GM21528 (cell line): ENCODE data around the gene GPX4.

ENCODE experiments used
- ATAC-seq: cut with Tn5 transposase; IDR thresholded peaks from one replicate; pipeline ENCODE4 v1.9.1; 2021; ENCODE audit warnings: mild to moderate bottlenecking, moderate library complexity; ENCODE audit not compliant: unreplicated experiment, low FRiP score

Gene GPX4

DNA sequence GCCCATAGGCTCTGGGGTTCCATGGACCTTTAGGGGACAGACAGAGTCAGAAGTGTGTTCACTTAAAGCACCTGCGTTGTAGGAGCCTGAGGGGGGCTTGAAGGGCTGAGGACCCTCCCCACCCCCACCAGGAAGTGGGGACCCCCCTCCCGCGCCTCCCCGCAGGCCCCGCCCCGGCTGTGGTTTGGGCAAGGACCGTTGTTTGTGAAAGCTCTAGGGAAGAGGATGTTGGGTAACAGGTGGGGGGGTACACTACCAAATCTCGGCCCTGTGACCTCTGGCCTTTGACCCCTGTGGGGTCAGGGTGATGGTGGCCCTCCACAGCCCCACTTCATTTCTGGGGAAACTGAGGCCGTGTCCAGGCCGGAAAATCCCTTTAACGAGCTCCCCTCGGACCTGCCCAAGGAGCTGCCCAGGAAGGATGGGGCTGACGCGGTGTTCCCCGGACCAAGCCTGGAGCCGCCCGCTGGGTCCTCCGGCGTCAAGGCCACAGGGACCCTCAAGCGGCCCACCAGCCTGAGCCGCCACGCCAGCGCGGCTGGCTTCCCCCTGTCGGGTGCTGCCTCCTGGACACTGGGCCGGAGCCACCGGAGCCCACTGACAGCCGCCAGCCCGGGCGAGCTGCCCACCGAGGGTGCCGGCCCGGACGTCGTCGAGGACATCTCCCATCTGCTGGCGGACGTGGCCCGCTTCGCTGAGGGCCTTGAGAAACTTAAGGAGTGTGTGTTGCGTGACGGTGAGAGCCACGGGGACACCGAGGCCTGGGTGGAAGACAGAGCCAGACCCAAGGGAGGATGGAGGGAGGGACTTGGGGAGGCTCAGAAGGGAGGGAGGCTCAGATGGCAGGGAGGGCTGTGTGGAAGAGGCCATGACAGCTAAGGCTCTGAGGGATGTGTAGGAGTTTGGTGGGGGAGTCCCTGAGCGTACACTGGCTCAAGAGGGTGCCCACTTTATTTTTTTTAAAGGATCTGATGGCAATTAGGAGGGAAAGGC, 35.5 kb upstream of the GPX4 start:
- no peak for ATAC-seq

DNA sequence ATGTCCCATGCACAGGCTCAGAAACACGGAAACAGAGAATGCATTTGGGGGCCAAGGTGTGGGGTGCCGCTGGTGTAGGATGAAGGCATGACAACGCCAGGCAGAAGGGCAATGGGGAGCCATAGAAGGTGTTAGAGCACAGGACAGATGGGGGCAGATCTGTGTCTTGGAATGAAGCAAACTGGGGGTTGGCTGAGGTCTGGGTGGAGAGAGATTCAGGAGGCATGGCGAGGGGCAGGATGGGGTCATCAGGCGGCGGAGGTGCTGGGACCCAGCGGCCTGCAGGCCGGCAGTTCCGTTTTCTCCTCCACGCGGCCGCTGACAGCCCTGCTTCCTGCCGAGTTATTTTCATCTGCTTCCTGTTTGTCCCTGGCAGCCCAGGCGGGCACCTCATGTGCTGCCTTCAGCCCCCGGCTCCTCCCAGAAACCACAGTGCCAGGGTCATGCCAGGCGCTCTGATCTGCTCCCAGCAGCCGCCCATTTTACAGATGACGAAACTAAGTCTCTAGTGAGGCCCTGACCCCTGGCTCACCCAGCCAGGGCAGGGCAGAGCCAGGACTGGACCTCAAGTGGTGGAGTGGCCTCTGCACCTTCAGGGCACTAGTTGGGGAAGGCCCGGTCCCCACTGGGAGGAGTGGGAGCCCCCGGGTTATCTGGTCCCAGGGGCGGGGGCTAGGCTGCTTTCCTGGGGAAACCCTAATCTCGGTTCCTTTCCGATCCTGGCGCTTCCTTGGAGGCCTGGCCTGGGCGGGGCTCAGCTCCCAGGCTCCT, 34.6 kb upstream of the GPX4 start:
- no peak for ATAC-seq

DNA sequence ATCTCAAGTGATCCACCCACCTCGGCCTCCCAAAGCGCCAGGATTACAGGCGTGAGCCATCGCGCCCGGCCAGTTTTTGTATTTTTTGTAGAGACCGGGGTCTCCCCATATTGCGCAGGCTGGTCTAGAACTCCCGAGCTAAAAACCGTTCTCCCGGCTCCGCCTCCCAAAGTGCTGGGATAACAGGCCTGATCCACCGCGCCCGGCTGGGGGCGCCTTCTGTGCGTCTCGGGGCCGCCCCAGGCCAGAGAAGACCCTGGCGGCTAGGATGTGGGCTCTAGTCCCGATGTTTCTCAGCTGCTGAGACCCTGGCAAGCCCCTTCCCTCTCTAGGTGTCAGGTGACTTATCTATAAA, 33.2 kb upstream of the GPX4 start:
- ATAC-seq = no peak

DNA sequence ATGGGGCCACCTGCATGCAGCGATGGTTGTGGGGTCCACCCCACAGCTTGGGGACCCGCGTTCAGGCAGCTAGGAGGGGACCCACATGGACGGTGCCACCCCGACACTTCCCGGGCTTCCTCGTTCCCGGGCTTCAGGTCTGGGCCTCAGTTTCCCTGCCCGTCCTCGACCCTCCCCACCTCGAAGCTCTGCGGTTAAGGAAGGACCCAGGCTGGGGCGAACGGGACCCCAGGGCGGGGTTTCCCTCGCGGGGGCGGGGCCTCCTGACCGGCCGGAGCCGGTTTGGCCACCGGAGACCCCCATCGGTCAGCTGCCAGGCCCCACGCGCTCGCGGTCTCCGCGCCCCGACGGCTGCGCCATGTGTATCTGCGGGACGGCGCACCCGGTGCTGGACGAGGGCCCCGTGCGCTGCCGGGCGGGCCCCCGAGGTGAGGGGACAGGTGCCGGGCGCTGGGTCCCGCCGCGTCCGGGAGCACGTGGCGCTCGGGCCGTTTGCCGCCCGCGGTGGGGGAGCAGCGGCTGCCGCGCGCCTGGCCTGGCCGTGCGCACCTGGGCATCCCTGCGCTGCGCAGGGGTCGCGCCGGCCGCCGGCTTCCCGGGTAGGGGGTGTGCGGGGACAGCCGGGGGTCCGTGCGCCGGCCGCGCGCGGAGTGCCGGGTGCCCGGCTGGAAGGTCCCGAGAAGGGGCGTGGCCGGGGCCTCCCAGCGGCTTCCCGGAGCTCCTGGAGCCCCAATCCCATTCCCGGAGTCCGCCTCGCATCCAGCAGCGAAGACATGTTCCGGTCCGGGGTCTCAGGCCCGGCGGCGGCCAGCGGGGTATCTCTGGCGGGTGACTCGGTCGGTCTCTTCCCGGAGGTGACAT, 32.6 kb upstream of the GPX4 start:
- no peak for ATAC-seq

DNA sequence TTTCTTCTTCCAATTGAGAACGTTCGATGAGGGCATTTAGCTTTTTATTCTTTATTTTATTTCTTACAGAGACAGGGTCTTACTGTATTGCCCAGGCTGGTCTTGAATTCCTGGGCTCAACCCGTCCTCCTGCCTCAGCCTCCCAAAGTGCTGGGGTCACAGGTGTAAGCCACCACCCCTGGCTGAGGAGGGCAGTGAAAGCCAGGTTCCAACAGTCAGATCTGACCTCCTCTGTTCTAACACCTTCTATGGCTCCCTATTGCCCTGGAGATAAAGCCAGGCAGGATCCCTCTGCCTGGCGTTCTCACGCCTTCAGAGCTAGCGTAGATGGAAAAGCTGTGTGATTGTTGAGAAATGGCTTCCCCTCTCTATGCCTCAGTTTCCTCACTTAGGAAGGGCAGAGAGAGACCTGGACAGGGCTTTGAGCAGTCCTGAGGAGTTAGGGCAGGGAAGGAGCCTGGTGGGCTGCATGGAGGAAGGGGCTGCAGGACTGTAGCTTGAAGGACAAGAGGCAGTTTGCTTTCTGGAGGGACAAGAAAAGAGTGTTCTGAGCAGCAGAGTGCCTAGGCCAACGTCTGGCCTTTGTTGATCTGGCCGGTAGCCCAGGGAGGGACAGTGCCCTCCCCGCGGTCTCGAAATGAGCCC, 31.3 kb upstream of the GPX4 start:
- no peak for ATAC-seq

DNA sequence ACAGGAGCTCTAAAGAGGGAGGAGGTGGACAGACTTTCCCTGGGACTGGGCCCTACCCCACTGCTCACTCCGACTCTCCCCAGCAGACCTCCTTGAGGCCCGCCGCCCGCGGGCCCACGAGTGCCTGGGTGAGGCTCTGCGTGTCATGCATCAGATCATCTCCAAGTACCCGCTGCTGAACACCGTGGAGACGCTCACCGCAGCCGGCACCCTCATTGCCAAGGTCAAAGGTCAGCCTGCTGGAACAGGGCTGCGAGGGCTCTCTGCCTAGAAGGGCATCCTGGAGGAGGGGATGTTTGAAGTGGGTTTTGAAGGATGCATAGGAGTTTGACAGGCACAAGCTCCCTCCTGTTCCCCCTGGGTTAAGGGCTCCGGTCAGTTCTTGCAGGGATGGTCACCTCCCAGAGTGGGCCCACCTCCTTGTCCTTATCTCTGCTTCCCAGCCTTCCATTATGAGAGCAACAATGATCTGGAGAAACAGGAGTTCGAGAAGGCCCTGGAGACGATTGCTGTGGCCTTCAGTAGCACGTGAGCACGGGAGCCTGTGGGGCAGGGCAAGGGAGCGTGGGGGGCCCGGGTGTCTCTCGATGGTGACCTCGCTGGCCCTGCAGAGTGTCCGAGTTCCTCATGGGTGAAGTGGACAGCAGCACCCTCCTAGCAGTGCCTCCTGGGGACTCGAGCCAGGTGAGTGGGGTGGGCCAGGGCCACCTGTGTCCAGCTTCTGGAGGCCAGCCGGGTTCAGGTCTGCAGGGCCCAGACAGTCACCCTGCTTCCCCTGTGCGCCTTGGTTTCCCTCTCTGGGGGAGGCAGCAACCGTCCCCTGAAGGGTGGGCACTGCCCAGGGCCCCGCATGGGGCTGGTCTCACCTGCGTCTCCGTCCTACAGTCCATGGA, 30.5 kb upstream of the GPX4 start:
- ATAC-seq = no peak

DNA sequence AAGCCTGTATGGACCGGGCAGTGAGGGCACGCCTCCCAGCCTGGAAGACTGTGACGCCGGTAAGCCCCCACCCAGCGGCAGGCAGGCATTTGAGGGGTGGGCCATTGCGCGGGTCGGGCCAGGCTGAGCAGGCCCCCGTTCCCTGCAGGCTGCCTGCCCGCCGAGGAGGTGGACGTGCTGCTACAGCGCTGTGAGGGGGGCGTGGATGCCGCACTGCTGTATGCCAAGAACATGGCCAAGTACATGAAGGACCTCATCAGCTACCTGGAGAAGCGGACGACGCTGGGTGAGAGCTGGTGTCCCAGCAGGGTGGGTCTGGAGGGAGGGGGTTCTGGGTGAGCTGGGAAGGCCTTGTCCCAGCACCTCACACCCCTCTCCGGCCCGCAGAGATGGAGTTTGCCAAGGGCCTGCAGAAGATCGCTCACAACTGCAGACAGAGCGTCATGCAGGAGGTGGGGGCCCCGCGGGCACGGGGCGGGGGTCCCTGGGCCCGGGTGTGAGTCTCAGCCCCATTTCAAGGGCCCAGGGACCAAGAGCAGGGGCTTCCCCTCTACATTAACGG, 29.8 kb upstream of the GPX4 start:
- ATAC-seq = no peak

DNA sequence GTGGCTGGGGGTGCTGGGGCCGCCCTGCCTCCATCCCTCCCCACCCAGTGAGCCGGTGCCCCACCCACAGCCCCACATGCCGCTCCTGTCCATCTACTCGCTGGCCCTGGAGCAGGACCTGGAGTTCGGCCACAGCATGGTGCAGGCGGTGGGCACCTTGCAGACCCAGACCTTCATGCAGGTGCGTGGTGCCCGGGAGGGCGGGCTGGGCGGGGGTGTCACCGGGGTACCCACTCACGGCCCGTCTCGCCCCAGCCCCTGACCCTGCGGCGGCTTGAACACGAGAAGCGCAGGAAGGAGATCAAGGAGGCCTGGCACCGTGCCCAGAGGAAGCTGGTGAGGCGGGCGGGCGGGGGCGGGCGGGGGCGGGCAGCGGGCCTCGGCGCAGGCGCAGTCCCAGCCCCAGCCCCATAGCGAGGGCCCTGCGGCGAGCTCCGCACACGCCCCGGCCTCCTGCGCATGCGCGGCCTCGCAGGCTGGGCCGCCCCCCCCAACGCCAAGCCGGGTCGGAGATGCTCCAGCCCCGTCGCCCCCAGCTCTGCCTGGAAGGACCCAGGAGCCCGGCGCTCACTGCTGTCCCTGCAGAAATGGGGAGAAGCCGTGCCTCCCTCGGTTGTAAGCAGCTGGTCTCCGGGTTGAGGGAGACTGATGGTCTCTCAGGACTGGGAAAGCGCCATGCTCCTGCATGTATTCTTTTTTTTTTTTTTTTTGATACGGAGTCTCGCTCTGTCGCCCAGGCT, 29.1 kb upstream of the GPX4 start:
- ATAC-seq = peak; percentile 30

DNA sequence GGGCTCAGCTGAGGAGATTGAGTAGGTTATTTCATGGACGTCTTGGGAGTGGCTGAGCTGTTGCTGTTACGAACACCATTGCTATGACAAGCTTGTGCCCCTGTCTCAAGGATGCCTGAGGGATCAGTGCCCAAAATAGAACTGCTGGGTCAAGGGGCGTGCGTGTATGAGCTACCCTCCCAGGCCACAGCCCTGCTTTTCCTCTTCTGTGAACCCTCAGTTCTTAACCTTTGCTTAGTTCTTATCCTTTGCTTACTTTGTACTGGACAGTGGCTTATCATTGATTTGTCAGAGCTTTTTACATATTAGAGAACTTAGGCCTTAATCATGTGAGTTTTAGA, 27.8 kb upstream of the GPX4 start:
- ATAC-seq = no peak

DNA sequence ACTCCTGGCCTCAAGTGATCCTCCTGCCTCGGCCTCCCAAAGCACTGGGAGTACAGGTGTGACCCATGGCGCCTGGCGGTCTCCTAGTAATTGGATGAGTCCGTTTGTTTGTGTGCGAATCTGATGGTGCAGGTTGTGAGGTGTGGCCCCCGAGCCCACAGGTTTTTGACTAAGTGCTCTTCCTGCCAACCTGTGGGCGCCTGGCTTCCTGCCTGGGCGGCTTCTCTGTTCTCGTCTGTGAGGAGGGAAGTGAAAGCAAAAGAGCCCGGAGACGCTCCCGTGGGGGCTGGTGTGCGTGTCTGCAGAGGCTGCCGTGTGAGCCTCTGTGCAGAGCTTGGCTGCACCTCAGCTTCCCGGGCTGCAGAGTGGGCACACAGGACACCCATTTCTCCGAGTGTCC, 26.8 kb upstream of the GPX4 start:
- peak; percentile 43 for ATAC-seq

DNA sequence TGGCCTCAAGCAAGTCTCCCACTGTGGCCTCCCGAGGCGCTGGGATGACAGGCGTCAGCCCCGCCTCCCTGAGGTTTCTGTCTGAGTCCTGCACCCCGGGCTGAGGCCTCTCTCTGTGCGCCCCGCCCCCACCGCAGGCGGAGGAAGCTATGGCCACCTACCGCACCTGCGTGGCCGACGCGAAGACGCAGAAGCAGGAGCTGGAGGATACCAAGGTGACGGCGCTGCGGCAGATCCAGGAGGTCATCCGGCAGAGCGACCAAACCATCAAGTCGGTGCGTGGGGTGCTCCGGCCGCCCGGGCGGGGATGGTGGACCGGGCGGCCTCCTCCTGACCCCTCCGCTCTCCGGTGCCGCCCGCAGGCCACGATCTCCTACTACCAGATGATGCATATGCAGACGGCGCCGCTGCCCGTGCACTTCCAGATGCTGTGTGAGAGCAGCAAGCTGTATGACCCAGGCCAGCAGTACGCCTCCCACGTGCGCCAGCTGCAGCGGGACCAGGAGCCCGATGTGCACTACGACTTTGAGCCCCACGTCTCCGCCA, 24.2 kb upstream of the GPX4 start:
- ATAC-seq = no peak

DNA sequence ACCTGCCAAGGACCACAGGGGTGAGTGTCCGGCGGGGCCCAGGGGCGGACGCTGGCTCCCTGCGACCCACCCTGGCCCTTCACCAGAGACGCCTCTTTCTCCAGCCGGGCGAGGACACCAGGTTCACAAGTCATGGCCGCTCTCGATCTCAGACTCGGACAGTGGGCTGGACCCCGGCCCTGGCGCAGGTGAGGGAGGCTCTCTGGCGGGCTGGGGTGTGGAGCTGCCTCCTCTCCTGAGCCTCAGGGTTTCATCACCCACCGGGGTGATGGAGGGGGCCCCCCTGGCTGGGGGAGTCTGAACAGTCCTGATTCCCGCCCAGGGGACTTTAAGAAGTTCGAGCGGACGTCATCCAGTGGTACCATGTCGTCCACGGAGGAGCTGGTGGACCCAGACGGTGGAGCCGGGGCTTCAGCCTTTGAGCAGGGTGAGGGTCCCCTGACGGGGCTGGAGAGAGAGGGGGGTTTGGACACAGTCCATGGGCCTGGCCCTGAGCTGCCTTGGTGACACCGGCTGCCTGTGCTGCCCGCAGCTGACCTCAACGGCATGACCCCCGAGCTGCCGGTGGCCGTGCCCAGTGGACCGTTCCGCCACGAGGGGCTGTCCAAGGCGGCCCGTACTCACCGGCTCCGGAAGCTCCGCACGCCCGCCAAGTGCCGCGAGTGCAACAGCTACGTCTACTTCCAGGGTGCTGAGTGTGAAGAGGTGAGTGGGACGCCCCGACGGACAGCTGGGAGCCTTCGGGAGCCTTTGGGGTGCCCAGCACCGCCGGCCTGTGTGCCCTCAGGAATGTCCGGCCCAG, 23.2 kb upstream of the GPX4 start:
- no peak for ATAC-seq

DNA sequence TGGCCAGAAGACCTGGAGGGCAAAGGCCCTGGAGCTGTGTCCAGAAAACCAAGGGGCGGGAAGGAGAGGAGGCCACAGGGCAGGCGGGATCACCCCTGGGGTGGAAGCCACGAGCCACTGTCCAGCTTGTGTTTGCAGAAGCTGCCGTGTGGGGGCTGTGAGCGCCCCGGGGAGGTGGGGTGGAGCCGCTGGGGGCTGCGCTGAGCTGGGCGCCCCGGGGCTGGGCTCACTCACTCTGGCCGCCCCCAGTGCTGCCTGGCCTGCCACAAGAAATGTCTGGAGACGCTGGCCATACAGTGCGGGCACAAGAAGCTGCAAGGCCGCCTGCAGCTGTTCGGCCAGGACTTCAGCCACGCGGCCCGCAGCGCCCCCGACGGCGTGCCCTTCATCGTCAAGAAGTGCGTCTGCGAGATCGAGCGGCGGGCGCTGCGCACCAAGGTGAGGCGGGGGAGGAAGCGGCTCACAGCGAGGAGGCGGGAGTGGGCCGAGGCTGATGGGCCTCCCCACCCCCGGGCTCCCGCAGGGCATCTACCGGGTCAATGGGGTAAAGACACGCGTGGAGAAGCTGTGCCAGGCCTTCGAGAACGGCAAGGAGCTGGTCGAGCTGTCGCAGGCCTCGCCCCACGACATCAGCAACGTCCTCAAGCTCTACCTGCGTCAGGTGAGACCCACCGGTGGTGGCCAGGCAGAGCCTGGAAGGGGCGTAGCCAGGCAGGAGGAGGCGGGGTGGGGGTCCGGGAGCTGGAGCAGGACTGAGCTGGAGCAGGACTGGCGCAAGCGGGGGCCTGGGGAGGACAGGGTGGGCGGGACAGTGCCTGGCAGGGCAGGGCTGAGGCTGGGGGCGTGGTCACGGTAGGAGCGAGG, 22.3 kb upstream of the GPX4 start:
- ATAC-seq = no peak

DNA sequence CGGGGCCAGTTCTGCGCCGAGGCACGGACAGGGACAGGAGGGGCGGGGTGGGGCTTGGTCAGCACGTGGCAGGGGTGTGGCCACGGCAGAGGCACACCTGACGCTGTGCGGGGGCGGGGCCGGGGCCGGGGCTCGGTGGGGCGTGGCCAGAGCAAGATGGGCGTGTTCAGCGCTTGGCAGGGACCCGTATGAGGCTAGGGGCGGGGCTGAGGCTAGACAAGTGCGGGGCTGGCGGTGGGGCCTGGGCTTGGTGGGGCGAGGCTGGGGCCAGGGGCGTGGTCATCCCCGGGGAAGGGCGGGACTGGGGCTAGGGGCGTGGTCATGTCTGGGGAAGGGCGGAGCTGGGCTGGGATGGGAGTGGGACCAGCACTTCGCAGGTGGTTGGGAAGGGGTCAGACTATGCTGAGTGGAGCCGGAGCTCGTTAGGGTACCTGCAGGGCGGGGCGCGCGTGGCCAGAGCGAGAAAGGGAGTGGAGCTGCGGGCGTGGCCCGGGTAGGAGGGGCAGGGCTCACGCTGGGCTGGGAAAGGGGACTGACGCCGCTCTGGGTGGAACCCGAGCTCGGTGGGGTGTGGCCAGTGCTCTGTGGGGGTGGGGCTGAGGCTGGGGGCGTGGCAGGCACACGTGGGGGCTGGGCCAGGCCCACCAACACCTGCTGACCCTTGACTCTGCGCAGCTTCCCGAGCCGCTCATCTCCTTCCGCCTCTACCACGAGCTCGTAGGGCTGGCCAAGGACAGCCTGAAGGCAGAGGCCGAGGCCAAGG, 21.4 kb upstream of the GPX4 start:
- no peak for ATAC-seq

DNA sequence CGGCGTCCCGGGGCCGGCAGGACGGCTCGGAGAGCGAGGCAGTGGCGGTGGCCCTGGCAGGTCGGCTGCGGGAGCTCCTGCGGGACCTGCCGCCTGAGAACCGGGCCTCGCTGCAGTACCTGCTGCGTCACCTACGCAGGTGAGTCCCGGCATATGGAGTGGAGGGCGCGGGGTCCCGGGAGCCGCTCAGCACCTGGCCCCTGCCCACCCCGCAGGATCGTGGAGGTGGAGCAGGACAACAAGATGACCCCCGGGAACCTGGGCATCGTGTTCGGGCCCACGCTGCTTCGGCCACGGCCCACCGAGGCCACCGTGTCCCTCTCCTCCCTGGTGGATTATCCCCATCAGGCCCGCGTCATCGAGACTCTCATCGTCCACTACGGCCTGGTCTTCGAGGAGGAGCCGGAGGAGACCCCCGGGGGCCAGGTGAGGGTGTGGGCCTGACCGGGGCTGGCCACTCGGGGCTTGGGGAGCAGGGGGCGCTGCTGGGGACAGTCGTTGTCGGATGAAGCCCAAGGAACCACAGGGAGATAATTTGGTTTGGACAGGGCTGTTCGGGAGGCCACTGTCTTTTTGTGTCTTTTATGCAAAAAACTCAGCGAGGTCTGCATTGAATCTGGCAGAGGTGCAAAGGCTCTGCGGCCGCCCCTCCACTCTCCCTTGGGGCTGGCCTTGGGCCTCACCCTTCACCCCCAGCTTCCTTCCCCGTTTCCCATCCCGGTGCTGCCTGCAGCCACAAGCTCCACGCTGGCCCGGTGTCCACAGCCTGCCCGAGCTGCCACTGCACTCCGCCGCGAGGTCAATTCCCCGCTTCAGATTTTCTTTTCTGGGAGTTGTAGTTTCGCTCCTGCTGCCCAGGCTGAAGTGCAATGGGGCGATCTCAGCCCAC, 20.6 kb upstream of the GPX4 start:
- no peak for ATAC-seq
